HG03064 (cell line): ENCODE measurements around the gene EFL1.
"Not testable (repeated sequence)": the region's sequence is repeated elsewhere in the genome, so short reads cannot be mapped to it uniquely, and the experiment has no call there.

ENCODE experiments used
- ATAC-seq: cut with Tn5 transposase; IDR thresholded peaks from one replicate; pipeline ENCODE4 v1.9.1; 2021; ENCODE audit warnings: low read depth; ENCODE audit not compliant: unreplicated experiment

Gene EFL1

DNA sequence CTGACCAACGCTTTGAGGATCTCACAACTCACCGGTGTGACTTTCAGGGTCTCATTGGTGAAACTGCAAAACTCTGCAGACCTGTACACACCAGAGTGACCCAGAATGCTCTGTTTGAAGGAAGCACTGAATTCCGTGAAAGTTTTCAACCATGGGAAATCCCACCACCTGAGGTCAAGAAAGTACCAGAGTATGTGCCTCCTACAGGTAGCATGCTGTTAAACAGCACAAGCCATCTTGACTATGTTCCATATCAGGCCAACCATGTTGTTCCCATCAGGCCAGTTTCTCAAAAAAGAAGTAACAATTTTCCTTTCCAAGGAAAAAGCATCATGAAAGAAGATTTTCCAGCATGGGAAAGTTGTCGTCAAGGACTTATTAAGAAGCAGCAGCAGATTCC, 19.9 kb upstream of the EFL1 start:
- ATAC-seq = not testable (repeated sequence)

DNA sequence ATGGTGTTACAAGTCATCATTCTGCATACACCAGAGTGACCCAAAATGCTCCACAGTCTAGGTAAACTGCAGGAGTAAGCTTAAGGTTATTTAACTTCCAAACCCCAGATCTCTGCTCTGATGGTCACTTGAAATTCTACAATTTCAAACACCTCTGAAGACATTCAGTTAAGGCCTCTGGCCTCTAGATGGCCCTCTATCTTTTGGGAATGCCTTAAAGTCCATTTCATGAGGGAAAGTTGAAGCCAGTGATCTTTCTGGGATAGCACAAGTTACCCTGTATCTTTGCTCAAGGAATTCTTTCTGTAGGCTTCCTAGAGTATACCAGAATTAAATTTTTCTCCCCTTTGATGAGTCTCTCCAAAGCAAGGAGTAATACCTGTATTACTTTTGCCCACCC, 18.7 kb upstream of the EFL1 start:
- not testable (repeated sequence) for ATAC-seq

GRCh38 chr15:82275410-82275809, 12.9 kb upstream of the EFL1 start:
- no peak for ATAC-seq

DNA sequence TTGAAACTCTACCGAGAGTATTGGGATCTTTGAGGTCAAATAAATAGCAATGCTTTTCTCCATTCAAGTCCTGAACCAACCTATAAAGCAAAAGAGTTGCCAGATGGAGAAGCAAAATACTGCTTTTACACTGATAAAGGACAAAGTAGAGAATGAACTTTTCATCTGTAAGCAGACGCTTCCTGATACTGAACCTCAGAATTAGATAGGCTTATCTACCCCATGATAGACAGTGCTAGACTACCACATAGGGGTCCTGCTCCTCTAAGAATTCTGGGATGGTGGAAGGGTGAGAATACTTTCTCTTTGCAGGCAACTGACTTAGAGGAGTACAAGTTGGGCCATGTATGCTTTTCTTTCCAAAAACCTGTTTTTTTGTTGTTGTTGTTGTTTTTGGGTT, 9.6 kb upstream of the EFL1 start:
- no peak for ATAC-seq

DNA sequence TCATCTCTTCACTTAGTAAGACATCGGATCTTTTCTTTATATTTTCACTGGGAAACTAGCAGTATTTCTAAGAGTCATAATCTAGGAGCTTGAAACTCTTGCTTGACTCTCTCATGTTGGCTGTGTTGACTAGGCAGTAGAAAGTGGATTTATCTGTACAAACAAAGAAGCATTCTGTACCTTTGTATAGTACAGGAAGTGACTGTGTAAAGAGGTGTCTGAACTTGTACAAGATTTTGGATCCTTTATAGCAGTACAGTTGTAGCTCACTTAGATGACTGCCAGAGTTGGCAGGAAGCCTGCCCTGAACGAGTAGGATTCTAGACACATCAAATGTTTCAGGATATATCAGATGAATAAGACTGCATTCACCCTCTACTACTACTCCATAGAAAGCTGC, 5.9 kb upstream of the EFL1 start:
- not testable (repeated sequence) for ATAC-seq

GRCh38 chr15:82267137-82267536, 4.6 kb upstream of the EFL1 start:
- not testable (repeated sequence) for ATAC-seq

DNA sequence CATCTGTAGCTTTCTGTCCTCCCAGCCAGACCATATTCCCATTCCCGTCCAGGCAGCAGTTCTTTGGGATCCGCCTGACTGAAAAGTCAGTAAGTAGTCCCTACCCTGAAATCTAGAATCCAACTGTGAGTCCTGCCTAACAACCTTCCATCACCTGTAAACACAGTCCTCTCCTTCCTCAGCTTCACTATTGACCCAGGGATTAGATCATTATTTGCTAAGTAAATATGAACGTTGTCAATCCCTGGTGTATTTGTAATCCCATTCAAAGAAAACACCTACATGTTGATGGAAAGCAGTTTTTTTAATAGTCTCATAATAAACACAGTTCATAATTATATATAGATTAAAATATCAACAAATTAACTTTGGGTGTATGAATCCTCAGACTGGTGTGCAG, 816 bp upstream of the EFL1 start:
- ATAC-seq = no peak

GRCh38 chr15:82261566-82262421, 740 bp downstream of the EFL1 start:
- ATAC-seq = peak; percentile 24

DNA sequence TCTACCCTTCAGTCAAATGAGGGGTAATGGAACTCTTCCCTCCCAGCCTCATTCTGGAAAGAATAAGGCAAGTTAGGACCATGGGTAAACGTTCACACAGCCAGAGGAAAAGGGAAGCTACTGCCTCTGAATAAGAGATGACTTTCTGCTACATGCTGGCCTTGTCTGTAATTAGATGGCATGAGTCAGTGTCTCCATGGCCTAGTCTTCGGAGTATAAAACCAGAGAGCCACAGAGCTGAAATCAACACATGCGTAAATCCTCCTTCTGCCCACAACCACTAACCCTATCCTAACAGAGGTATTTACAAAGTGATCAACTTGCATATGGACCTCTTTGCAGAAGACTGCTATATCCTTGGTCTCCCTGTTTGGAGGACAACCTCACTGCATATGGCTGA, 14.3 kb downstream of the EFL1 start:
- not testable (repeated sequence) for ATAC-seq

DNA sequence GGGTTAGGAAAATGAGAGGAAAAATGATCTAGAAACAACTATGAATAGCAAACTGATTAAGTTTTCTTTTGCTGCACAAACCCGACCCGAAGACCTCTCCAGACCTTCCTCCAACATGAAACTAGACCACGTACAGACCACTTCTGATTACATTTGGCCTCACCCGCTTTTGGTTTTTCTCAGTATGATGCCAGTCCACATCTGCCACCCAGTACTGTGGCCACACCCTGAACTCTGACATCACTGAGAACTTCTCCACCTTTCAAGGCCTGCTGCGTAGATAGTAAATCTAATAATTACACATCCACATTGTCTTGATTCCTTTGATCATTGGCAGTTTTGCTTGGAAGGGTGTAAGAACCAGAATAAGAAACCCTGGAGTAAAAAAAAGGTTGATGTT, 16.6 kb downstream of the EFL1 start:
- ATAC-seq = not testable (repeated sequence)

GRCh38 chr15:82243644-82244043, 18.9 kb downstream of the EFL1 start:
- ATAC-seq = not testable (repeated sequence)

- ATAC-seq = not testable (repeated sequence)
Observed at GRCh38 chr15:82241836-82242499, 20.6 kb downstream of the EFL1 start.

DNA sequence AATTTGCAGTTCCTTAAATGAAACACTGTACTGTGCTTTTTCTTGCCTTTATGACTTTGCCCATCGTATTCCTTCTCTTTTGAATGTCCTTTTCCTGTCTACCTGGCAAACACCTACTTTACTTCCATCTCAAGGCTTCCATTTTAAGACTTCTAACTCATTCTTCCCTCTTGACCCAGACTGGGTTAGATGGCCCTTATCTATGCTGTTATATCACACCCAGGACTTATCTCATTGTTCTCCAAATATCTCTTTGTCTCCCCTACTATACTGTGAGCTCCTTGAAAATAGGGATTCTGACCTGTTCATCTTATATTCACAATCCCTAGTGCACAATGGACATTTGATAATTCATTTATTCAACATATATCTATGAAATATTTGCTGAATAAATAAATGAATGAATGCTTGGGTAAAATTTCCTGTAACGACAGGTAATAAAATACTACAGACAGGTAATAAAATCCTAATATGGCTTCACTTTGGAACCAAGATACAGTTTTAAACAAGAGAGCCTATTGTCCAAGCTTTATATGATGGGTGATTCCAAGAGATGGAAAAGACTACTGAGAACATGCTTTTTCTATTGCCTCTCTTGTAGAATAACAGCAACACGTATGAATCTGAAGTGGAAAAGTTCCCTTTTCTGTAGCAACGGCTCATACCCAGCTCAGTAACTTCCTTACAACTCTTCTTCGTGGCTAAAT, 22.7 kb downstream of the EFL1 start:
- no peak for ATAC-seq

DNA sequence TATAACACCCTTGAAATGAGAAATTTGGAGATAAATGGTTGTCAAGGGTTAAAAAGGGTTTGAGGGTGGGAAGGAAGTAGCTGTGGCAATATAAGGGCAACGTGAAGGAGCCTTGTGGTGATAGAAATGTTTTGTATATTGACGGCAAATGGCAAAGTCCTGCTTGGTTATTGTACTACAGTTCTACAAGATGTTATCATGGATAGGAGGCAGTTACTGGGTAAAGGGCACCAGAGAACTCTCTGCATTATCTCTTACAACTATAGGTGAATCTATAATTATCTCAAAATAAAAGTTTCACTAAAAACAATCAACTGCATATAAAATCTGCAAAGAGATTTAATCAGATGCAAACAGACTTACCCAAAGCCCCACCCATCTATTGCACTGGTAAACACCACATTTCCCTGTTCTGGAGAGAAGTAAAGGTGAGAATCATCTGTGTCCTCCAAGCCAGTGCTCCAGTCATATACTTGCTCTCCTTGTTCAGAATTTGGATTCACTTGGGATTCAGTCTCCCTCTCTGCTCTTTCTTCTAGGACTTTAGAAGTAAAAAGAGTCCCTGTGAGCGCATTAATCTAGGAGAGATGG, 24.5 kb downstream of the EFL1 start:
- not testable (repeated sequence) for ATAC-seq

GRCh38 chr15:82231842-82232241, 30.7 kb downstream of the EFL1 start:
- ATAC-seq = no peak

DNA sequence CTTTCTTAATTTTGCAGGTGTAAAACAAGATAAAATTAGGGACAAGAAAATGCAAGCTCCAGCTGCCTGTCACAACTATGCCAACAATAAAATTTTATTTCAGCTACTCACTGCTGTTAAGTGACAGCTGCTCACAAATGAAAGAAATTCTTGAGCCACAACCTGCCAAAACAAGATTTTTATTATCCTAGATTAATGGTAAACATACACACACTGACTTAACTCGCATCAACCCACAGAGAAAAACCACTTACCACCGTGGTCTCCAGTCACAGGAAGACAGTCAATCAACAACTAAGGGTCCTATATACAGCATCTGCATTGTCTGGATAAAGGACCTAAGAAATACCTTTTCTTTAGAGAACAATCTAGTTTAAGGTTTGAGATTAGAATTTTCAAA, 31.3 kb downstream of the EFL1 start:
- ATAC-seq = no peak

DNA sequence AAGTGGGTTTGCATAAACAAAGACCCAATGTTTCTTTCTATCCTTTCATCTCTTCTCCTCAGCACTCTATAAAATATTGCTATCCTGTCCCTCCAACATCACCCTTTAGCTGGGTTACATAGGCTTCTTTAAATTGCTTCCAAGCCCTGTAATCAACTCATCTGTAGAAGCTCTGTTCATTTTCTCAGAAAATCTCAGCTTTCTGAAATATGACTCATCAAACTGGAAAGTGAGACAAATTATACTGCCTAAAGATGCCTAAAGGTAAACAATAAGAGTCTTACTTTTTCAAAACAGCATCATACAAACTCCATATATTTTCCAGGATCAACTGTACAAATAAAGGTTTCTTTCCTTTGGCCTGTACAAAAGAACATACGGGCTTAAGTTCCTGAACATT, 33.8 kb downstream of the EFL1 start:
- no peak for ATAC-seq

GRCh38 chr15:82221535-82221934, 41.0 kb downstream of the EFL1 start:
- ATAC-seq = not testable (repeated sequence)

DNA sequence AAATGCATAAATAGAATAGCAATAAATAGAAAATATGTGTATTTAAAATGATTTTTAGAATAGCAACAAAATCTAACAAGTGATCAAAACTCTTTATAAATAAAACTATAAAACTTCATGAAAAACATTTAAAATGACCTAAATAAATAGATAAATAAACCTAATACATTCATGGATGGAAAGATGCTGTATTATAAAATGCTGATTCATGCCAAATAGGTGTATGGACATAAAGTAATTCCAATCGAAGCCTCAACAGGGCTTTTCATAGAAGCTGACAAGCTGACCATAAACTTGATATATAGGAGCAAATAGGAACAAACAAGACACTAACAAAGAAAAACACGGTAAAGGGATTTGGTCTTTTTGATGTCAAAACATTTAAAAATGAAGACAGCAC, 46.4 kb downstream of the EFL1 start:
- not testable (repeated sequence) for ATAC-seq

GRCh38 chr15:82212201-82212600, 50.3 kb downstream of the EFL1 start:
- not testable (repeated sequence) for ATAC-seq

DNA sequence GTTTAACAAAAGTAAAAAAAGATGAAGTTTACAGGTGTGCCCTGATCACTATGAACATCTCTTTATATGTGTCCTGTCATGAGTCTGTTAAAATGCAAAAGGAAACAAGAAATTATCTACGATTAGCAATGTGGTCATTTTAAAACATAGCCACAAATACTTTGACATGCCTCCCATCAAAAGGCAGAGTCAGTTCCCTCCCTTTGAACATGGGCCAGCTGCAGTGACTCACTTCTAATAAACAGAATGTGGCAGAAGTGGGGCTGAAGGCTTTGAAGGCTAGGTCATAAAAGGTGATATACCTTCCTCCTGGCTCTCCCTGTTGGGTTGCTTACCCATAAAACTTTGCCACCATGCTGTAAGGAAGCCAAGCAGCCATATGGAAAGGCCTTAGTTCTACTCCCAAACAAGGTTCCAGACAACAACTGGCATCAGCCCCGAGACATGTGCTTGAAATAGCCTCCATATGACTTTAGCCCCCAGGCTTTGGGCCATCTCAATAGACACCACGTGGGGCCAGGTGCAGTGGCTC, 52.4 kb downstream of the EFL1 start:
- not testable (repeated sequence) for ATAC-seq
